GM18870 (cell line): Measurements from ENCODE around the gene TTLL9.

Source experiments
- ATAC-seq: cut with Tn5 transposase; IDR thresholded peaks from one replicate; pipeline ENCODE4 v1.9.1; 2021; ENCODE audit warnings: moderate library complexity; ENCODE audit not compliant: unreplicated experiment

Gene TTLL9

DNA sequence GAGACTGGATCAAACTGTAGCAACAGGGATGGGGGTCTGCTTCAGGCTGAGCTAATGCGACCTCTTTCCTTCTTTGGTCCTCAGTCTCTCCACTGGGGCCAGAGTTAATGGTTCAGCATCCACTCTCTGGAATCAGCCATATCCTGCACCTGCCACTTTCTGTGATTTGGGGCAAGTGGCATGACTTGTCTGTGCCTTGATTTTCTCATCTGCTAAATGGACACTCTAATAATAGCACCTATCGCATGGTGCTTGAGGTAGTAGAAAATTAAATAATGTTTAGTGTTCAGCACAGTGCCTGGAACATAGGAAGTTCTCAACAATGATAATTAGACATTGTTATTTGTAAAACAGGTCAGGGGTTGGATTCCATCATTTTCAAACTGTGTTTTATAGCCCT lies 103.9 kb downstream of the TTLL9 start:
- no peak for ATAC-seq

DNA sequence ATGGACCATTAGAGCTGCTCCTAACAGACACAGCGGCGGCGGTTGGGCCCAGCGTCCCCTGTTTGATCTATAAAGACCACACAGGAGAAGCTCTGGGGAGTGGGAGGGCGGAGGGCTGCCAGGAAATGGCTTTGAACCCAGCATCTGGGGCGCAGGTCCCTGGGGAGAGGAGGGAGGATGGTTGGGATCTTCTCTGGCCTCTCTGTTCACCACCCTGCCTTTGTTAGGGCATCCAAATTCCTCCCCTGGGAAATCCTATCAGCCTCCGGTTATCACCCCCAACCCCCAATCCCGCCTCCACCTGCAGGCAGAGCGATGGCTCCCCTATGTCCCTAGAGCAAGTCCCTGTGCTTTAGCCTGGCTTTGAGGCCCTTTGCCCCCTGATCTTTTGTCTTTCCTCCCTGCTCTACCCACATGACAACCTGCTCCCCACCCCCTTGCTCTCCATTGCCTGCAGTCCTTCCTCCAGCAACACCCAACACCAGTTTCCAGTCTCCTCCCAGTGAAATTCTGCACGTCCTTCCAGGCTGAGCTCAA lies 104.6 kb downstream of the TTLL9 start:
- ATAC-seq: no peak

DNA sequence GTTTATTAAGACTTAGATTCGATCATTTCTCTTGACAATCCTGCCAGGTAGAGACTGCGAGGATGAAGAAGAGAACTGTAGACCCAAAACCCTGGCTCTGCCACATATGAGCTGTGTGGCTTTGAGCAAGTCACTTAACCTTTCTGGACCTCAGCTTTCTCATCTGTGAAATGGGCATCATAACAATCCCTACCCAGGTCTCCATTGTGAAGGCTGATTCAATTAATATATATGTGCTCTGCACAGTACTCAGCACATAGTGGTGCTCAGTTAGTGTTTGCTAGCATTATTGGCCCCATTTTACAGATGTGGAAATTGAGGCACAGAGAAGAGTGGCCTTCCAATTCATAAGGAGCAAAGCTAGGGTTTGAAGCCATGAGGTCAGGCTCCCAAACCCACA lies 105.4 kb downstream of the TTLL9 start:
- ATAC-seq: no peak

DNA sequence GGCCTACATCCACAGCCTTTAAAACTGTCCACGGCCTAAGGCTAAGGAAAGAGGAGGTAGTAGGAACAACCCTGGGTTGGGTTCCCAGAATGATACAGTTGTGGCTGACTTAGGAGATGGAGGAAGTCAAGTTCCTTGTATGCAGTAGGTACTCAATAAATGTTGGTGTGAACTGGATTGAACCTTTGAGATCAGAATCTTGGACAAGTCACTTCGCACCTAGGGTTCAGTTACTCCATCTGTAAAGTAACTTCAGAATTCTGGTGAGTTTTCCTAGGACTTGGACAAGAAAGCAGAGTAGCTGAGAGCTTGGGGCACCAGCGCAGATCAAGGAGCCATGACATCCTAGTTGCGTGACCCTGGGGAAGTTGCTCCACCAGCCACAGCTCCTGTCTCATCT lies 106.6 kb downstream of the TTLL9 start:
- ATAC-seq: no peak

DNA sequence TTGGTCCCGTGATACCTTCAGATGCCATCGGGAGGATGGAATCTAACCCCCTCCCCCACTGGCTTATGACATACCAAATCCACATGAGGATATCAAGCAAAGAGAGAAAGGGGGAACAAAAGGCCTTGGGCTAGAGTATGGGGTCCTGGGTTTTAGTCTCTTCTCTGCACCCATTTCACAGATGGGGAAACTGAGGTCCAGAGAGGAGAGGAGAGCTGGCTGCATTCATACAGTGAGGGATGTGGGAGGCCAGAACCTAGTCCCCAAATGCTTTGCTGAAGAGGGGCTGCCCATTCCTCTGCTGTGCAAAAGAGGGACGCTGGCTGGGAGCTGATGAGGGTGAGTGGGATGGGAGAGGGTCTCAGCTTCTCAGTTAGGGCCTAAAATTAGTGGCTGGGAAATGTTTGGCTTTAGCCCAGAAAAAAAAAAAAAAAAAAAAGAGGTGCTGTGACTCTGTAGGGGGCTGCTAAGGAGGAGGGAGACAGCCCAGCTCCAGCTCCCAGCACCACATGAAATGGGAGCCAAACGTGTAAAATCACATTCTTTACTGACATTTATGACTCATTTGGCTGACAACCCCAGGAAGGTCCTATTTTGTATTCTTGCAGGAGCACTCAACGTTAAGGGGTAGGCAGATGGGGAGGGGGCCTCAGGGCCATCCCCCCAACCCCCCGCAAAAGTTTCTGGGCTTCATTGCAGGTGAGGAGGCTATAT lies 109.4 kb downstream of the TTLL9 start:
- ATAC-seq: no peak

DNA sequence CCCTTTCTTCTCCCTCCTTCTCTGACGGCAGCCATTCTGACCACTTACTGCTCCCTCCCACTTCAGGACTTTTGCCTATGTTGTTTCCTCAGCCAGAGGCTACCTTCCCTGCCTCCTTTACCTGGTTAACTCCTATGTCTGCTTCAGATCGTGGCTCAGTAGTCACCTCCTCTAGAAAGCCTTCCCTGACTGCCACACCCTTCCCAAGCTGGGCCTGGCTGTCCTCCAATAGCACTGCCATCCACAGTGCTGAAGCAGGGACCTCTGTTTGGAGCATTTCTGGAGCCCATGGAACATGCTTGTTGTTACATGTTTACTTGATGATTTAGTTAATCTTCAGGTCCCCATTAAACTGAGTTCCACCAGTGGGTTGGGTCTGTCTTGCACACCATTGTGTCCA lies 111.3 kb downstream of the TTLL9 start:
- ATAC-seq: no peak

DNA sequence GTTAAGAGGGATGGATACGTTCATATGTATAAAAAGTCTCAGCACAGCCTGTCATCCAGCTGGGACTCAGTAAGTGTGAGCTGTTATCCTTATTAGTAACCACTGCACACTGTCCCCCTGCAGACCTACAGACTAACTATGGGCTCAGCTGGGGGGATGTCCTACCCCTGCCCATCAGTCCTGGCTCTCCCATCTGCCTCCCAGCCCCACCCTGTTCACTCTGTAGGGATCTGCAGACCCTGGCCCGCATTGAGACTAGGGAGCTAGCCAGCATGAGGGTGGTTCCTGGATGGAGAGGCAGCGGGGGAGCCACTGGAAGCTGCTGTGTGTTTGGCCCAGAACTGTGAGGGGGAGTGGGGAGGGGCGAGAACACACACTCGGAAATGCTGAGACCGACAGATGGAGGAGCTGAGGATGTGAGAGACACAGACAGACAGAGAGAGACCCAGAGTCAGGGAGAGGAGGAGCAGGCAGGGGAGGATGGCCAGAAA lies 114.6 kb downstream of the TTLL9 start:
- ATAC-seq: no peak

DNA sequence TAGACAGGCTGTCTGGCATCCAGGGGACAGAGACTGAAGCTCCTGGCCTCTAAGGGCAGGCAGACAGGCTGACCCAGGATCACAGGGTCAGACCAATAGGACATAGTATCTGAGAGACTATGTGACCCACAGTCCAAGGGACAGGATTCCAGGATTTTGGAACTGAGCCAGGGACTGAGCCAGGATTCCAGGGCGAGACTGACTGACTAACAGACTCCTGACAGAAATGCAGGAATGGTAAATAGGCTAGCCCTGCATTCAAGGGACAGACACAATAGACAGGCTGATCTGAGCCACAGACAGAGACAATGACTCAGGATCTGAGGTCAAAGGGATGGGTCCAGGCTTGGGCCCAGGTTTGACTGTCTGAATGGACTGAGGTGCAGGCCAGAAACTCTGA lies 117.3 kb downstream of the TTLL9 start:
- no peak for ATAC-seq

DNA sequence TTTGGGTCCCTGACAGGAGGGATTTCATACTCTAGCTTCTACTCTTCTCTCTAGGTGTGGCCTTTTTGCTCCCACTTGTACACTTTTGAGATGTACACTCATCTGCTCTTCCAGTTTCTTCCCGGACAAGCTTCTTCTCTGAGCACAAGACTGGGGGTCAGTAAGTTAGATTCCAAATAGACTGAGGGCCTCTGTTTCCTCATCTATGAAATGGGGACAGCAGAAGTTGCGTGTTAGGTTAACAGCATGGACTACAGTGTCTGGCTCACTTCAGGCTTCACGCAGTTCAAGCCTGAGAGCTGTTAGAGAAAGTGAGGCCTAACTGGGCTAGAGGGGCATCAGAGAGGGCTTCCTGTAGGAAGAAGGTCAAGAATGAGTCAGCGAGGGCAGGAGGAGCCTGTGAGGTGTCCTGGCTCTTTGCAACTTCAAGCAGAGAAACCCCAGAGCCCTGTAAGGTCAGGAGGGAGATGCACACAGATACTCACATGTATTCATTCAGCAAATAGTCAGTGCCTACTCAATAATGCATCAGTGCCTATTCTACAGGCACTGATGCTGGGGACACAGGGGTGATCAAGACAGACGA lies 118.1 kb downstream of the TTLL9 start:
- ATAC-seq: no peak

DNA sequence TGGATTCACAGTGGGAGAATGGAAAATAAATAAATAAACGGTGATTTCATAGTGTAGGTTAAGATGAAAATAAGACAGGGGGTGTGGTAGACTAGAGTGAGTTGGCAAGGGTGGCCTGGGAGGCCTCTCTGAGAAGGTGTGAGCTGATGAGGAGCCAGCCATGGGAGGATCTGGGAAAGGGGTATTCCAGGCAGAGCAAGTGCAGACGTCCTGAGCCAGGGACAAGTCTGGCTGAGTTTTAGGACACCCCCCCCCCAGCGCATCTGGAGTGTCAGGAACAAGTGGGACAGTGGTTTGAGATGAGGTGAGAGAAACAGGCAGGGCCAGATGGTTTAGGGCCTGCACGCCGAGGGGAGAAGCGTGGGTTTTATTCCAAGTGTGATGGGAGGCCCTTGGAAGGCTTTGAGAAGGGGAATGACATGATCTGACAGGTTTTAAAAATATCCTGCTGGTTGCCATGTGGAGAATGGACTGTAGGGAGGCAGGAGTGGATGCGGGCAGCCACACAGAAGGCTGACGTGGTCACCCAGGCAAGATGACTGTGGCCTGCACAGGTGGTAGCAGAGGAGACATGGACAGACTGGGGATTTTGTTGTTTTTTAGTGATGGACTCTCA lies 118.7 kb downstream of the TTLL9 start:
- no peak for ATAC-seq

DNA sequence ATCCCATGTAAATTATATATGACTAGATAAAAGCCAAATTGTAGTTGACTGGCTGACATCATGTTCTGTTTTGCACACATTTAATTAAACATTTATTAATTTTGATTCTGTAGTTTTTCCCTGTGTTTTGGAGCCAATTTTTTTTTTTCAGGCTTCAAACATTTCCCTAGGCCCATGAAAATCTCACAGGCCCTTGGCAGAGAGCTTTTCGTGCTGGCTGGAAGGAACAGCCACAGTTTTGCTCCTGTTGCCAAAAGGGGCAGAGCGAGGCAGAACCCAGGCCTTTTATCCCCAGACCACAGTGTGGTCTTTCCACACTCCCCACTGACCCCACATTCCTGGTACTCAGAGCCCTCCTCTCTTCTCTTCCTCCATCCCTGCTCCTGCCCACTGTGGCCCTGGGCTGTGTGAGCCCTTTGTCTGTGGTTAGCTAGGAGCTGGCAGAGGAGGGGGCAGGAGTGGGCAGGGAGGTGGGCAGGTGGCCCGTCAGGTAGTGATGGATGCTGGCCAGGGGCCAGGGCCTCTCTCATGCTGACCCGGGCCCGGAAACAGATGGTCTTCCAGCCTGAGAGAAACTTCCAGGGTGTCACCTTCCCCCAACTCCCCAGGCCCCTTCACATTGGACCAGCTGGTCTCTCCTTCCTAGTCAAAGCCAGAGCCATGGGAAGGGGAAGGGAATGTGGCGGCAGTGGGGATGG lies 120.4 kb downstream of the TTLL9 start:
- no peak for ATAC-seq

DNA sequence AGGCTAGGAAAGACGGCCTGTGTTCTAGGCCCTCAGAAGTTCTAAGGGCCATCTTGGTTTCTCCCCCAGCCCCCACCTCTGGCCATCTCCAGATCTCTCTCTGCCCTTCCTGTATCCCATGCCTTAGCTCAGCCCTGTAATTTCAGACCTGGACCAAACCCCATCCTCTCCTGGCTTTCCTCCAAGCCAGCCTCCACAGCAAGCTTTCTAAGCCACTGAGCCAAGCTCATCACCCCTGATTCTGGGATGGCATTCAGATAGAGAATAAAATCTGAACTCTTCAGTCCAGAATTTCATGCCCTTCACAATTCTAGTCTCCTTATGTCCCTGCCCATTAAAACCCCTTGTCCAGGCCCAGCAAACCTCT lies 120.9 kb downstream of the TTLL9 start:
- no peak for ATAC-seq

DNA sequence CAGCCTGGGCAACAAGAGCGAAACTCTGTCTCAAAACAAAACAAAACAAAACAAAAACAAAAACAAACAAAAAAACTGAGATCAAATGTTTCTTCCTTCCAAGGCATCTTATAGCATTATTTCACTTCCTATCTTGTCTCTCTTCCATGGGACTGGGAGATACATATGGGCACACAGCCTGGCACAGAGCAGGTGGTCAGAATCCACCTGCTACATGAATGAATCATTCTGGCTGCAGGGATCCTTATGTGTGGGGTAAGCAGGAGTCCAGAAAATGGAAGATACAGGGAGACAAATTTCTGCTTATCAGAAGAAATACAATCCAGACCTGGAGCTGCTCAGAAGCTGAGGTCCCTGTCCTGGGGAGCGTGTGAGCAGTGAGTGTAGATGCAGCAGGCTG lies 121.7 kb downstream of the TTLL9 start:
- ATAC-seq: no peak
